D721Med (cell line): ENCODE data around the gene ENOPH1.

ENCODE experiments used
- DNase-seq: peaks from one replicate; pipeline ENCODE4 v3.0.0; 2011; ENCODE audit warnings: low spot score; ENCODE audit not compliant: insufficient read length
- FAIRE-seq: peaks from 2 replicates; lab custom pipeline; 2011; peaks lifted over from hg19 to GRCh38; lab: Jason Lieb, UNC
- TF ChIP-seq, protein P1 (sequence below): IDR thresholded peaks from 2 replicates; pipeline ENCODE4 v1.5.1; 2012; ENCODE audit warnings: mild to moderate bottlenecking, control low read depth; ENCODE audit not compliant: insufficient read depth; ENCODE audit errors: missing control alignments

The ENOPH1 gene

DNA sequence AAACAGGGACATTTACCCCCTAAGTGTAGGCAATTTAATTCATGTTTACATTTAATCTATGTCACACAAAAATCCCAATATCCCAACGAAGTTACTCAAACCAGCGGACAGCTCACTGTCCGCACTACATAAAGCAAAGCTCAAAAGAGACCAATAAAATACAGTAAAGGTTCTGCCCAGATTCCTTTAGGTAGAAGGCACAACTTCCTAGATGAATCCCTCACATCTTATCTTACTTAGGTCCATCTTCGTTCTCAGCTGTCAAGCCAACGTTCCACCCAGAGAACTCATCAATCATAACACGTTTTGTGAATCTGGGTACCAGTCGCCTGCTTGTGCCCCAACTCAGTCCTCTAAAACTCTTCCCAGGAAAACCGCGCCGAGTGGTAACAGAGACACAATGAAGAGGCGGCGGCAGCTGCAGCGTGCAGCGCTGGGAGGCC, 1.8 kb upstream of the ENOPH1 start:
- DNase-seq (no peak), FAIRE-seq (no peak)
- TF ChIP-seq, protein P1, sequence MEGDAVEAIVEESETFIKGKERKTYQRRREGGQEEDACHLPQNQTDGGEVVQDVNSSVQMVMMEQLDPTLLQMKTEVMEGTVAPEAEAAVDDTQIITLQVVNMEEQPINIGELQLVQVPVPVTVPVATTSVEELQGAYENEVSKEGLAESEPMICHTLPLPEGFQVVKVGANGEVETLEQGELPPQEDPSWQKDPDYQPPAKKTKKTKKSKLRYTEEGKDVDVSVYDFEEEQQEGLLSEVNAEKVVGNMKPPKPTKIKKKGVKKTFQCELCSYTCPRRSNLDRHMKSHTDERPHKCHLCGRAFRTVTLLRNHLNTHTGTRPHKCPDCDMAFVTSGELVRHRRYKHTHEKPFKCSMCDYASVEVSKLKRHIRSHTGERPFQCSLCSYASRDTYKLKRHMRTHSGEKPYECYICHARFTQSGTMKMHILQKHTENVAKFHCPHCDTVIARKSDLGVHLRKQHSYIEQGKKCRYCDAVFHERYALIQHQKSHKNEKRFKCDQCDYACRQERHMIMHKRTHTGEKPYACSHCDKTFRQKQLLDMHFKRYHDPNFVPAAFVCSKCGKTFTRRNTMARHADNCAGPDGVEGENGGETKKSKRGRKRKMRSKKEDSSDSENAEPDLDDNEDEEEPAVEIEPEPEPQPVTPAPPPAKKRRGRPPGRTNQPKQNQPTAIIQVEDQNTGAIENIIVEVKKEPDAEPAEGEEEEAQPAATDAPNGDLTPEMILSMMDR = no peak

DNA sequence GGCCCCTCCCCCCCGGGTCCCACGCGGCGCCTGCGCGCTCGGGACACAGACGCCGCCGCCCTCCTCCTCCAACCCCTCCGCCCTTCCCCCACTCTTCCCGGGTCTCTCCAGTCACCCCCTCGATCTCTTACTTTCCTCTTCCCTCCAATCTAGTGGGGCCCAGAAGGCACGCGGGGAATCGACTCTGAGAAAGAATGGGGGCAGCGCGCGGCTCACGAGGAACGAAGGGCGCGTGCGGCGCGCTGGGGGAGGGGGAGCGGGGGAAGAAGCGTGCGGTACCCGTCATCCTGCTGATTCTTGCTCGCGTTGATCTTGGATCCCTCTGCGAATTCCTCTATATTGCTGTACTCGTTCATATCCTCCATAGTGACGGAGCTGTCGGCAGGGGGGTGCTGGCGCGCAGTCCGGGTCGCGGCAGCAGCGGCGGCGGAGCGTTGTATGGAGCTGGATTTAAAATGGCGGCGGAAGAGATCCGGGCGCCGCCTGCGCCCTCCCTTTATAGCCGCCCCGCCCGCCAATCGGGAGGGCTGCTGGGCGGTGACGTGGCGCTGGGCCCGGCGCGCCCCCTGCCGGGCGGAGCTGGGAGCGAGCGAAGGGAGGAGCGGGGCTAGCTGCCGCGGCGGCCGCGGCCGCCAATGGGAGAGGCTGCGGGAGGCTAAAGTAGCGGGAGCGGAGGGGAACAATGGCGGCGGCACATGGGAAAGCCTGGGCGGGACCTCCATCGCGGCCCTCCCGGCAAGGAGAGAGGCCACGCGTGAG, 1.2 kb upstream of the ENOPH1 start:
- TF ChIP-seq, protein P1 = peak; percentile 83
- FAIRE-seq (no peak), DNase-seq (peak; percentile 59)

DNA sequence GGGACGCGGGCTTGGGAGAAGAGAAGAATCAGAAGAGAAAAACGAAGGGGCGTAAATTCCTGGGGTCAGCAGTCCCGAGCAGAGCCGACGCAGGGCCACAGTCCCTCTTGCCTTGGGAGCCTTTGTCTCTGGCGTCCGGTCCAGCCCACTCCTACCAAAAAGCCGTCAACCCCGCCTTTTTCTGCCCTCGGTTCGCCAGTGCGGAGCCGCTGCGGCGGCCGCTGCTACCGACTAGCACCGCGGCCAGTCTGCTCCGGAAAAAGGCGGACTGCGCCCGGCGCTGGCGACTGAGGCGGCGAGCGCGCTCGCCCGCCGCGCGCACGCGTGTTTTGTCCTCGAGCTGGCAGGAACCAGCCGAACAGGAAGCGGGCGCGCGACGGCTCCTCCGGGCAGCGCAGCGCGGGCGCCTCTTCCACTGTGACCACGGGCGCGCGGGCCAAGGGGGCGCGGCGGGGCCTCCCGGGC, 630 bp upstream of the ENOPH1 start:
- FAIRE-seq (no peak), DNase-seq (no peak)
- TF ChIP-seq, protein P1 = no peak

DNA sequence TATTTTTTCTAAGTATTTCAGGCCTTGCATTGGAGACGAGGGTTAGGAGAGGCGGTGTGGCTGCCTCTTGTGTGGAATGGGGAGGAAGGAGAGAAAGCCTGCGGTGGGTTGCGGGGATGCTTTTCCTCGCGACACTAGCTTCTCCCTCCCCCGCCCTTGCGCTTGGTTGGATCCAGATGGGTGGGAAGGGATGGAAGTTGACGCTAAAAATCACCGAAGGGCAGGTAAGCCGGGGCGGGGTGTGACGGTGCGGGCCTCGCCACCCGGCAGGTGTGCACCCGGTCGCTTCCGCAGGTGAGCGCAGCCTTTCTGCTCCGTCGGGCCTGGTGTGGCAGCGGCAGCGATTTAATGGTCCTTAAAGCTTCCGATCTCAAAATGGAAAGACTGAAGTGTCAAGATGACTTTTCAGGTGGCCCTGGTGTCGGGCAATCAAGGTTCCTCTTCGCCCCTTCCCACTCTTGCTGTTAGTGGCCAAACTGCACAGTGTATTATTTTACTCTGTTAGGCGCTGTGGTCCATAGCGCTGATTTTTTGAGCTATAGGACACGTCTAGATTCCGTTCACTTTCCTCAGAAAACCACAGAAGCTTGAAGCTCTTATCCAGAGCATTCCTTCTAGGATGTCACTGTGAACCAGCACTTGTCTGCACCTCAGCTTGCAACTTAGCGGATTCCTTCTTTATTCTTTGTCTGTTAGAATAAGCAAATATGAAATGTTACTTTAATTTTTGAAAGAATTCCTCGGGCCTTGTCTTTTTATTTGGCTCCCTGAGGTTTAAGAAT, 765 bp downstream of the ENOPH1 start:
- TF ChIP-seq, protein P1 = no peak
- DNase-seq (no peak), FAIRE-seq (no peak)

DNA sequence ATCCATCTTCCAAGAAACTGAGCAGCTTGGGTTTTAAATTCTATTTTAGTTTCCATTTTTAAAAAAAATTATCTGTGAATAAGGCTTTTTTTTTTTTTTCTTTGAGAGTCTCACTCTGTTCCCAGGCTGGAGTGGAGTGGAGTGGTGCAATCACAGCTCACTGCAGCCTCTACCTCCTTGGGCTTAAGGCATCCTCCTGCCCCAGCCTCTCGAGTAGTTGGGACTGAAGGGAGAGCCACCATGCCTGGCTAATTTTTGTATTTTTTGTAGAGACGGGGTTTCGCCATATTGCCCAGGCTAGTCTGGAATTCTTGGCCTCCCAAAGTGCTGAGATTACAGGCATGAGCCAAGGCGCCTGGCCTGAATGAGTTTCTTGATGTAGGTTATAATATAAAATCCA, 1.4 kb downstream of the ENOPH1 start:
- TF ChIP-seq, protein P1 = no peak
- no peak for FAIRE-seq
- DNase-seq = no peak

DNA sequence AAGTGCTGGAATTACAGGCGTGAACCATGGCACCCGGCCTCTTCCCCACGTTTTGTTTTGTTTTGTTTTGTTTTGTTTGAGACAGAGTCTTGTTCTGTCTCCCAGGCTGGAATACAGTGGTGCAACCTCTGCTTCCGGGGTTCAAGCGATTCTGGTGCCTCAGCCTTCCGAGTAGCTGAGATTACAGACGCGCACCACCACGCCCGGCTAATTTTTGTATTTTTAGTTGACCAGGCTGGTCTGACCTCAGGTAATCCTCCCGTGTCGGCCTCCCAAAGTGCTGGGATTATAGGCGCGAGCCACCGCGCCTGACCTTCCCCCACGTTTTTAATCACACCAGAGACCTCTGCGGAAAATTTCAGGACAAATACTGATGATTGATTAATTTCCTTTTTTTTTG, 2.2 kb downstream of the ENOPH1 start:
- TF ChIP-seq, protein P1 = no peak
- DNase-seq = no peak
- no peak for FAIRE-seq
